ENCODE results near the gene HMGB2. TPM values are rescaled to one million over a fixed set of nuclear protein-coding genes. Genes with fewer than 3 reads are reported as not detected.

Gene HMGB2
- total and polyA plus RNA-seq, 2 experiments from 2014 or later, result 103 to 593 TPM

DNA sequence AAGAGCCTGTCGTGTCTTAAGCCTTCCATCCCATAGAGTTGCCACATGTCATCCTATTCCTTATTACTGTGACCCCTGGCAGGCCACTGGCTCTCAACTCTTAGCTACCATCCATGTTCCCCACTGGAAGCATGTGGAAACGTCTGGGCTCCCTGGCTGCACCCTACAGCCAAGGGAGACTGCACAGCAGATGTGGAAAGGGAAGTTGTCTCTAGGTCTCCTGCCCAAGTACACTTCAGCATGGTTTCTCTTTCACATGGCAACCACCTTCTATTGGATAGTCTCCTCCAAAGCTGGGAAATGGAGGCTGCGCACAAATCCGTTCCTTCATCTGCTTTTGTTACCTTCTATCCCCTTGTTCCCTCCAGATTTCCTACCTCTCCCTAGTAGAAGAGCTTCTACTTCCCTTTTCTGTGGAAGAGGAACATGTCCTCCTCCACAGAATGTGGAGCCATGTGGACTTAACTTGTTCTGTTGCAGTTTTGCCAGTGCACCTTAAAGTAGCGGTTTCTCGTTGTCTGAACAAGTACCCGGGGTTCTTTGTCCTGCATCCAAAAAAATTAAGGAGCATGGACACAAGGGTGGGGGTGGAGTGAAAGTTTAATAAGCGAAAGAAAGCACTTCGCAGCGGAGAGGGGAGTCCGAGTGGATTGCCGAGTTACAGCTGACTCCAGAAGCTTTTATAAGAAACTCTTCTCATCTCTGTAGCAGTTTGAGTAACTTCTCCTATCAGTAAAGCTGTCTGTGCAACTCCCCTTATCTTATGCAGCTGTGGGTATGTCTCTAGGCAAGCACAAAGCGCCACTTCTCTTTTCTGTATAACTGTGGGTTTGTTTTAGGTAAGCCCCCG lies 52.5 kb downstream of the HMGB2 start:
- Histone ChIP-seq H3F3A (replicated peaks; ENCODE audit: low read depth) (no peaks in the 10 kb centered on the region), H3K9me2 (ENCODE audit: insufficient read depth) (0 out of 2 replicates have a peak, but pooled peaks cover 3% of the 10 kb centered on the region), H3K27me3 (ENCODE audit: insufficient read depth) (no peaks in the 10 kb centered on the region), H2AFZ (no peak overlapping the region), H3K4me3 (no peak overlapping the region), H3K36me3 (ENCODE audit: insufficient read depth) (peaks cover 28% of the 10 kb centered on the region), H3K79me2 (replicated peaks; ENCODE audit: insufficient read depth) (peaks cover 78% of the 10 kb centered on the region), H3K4me1 (ENCODE audit: insufficient read depth) (no peaks in the 10 kb centered on the region), H3K4me2 (no peak overlapping the region), H4K20me1 (replicated peaks; ENCODE audit: insufficient read depth) (peaks cover 8% of the 10 kb centered on the region; the same call in 1 of the 2 replicates), H3K27ac (ENCODE audit: low read depth) (no peak overlapping the region)
- DNase-seq (ENCODE audit: low spot score) (no peak), ATAC-seq (no peak)
- Mint-ChIP-seq H3K9me3 (peaks cover 43% of the 10 kb centered on the region), H3K27me3 (ENCODE audit: insufficient read depth, low read depth, poor library complexity) (peaks cover 3% of the 10 kb centered on the region), H3K4me1 (peaks cover 6% of the 10 kb centered on the region; the same call in 2 of the 3 replicates), H3K4me3 (no peak overlapping the region), H3K36me3 (ENCODE audit: low read depth) (peaks cover 59% of the 10 kb centered on the region), H3K27ac (no peak overlapping the region)
- TF ChIP-seq STAT1 (IDR thresholded peaks at IDR 0.05; ENCODE audit: unreplicated experiment) (no peak), CREB1 (CRISPR knock-in tag; IDR thresholded peaks at IDR 0.05; ENCODE audit: low read depth) (no peak), ZNF114 (CRISPR knock-in tag; IDR thresholded peaks at IDR 0.05) (no peak), EZH2phosphoT487 (IDR thresholded peaks at IDR 0.05; ENCODE audit: unreplicated experiment) (no peak), ZNF331 (CRISPR knock-in tag; IDR thresholded peaks at IDR 0.05; ENCODE audit: low read depth) (no peak), POLR2AphosphoS5 (IDR thresholded peaks at IDR 0.05; ENCODE audit: low read depth) (no peak)
- TF ChIP-seq, protein P1, sequence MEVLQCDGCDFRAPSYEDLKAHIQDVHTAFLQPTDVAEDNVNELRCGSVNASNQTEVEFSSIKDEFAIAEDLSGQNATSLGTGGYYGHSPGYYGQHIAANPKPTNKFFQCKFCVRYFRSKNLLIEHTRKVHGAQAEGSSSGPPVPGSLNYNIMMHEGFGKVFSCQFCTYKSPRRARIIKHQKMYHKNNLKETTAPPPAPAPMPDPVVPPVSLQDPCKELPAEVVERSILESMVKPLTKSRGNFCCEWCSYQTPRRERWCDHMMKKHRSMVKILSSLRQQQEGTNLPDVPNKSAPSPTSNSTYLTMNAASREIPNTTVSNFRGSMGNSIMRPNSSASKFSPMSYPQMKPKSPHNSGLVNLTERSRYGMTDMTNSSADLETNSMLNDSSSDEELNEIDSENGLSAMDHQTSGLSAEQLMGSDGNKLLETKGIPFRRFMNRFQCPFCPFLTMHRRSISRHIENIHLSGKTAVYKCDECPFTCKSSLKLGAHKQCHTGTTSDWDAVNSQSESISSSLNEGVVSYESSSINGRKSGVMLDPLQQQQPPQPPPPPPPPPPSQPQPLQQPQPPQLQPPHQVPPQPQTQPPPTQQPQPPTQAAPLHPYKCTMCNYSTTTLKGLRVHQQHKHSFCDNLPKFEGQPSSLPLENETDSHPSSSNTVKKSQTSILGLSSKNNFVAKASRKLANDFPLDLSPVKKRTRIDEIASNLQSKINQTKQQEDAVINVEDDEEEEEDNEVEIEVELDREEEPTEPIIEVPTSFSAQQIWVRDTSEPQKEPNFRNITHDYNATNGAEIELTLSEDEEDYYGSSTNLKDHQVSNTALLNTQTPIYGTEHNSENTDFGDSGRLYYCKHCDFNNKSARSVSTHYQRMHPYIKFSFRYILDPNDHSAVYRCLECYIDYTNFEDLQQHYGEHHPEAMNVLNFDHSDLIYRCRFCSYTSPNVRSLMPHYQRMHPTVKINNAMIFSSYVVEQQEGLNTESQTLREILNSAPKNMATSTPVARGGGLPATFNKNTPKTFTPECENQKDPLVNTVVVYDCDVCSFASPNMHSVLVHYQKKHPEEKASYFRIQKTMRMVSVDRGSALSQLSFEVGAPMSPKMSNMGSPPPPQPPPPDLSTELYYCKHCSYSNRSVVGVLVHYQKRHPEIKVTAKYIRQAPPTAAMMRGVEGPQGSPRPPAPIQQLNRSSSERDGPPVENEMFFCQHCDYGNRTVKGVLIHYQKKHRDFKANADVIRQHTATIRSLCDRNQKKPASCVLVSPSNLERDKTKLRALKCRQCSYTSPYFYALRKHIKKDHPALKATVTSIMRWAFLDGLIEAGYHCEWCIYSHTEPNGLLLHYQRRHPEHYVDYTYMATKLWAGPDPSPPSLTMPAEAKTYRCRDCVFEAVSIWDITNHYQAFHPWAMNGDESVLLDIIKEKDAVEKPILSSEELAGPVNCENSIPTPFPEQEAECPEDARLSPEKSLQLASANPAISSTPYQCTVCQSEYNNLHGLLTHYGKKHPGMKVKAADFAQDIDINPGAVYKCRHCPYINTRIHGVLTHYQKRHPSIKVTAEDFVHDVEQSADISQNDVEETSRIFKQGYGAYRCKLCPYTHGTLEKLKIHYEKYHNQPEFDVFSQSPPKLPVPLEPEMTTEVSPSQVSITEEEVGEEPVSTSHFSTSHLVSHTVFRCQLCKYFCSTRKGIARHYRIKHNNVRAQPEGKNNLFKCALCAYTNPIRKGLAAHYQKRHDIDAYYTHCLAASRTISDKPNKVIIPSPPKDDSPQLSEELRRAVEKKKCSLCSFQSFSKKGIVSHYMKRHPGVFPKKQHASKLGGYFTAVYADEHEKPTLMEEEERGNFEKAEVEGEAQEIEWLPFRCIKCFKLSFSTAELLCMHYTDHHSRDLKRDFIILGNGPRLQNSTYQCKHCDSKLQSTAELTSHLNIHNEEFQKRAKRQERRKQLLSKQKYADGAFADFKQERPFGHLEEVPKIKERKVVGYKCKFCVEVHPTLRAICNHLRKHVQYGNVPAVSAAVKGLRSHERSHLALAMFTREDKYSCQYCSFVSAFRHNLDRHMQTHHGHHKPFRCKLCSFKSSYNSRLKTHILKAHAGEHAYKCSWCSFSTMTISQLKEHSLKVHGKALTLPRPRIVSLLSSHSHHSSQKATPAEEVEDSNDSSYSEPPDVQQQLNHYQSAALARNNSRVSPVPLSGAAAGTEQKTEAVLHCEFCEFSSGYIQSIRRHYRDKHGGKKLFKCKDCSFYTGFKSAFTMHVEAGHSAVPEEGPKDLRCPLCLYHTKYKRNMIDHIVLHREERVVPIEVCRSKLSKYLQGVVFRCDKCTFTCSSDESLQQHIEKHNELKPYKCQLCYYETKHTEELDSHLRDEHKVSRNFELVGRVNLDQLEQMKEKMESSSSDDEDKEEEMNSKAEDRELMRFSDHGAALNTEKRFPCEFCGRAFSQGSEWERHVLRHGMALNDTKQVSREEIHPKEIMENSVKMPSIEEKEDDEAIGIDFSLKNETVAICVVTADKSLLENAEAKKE (CRISPR knock-in tag; IDR thresholded peaks at IDR 0.05), result no peak
- TF ChIP-seq, protein P2, sequence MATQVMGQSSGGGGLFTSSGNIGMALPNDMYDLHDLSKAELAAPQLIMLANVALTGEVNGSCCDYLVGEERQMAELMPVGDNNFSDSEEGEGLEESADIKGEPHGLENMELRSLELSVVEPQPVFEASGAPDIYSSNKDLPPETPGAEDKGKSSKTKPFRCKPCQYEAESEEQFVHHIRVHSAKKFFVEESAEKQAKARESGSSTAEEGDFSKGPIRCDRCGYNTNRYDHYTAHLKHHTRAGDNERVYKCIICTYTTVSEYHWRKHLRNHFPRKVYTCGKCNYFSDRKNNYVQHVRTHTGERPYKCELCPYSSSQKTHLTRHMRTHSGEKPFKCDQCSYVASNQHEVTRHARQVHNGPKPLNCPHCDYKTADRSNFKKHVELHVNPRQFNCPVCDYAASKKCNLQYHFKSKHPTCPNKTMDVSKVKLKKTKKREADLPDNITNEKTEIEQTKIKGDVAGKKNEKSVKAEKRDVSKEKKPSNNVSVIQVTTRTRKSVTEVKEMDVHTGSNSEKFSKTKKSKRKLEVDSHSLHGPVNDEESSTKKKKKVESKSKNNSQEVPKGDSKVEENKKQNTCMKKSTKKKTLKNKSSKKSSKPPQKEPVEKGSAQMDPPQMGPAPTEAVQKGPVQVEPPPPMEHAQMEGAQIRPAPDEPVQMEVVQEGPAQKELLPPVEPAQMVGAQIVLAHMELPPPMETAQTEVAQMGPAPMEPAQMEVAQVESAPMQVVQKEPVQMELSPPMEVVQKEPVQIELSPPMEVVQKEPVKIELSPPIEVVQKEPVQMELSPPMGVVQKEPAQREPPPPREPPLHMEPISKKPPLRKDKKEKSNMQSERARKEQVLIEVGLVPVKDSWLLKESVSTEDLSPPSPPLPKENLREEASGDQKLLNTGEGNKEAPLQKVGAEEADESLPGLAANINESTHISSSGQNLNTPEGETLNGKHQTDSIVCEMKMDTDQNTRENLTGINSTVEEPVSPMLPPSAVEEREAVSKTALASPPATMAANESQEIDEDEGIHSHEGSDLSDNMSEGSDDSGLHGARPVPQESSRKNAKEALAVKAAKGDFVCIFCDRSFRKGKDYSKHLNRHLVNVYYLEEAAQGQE (IDR thresholded peaks at IDR 0.05; ENCODE audit: unreplicated experiment), result no peak
- TF ChIP-seq, protein P3, sequence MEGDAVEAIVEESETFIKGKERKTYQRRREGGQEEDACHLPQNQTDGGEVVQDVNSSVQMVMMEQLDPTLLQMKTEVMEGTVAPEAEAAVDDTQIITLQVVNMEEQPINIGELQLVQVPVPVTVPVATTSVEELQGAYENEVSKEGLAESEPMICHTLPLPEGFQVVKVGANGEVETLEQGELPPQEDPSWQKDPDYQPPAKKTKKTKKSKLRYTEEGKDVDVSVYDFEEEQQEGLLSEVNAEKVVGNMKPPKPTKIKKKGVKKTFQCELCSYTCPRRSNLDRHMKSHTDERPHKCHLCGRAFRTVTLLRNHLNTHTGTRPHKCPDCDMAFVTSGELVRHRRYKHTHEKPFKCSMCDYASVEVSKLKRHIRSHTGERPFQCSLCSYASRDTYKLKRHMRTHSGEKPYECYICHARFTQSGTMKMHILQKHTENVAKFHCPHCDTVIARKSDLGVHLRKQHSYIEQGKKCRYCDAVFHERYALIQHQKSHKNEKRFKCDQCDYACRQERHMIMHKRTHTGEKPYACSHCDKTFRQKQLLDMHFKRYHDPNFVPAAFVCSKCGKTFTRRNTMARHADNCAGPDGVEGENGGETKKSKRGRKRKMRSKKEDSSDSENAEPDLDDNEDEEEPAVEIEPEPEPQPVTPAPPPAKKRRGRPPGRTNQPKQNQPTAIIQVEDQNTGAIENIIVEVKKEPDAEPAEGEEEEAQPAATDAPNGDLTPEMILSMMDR (conservative IDR thresholded peaks at IDR 0.05; ENCODE audit: low read depth in 2 of 2), result no peak

Measured in GM23338 (cell line).